ENCODE measurements around the gene GAP43. TPM values are rescaled to one million over a fixed set of nuclear protein-coding genes. Genes with fewer than 3 reads are reported as not detected.

Gene GAP43
- total and polyA plus RNA-seq, 2 of the 13 experiments (the other 11 are each of a cell fraction or from before 2014, with no cell fraction given): not detected

DNA sequence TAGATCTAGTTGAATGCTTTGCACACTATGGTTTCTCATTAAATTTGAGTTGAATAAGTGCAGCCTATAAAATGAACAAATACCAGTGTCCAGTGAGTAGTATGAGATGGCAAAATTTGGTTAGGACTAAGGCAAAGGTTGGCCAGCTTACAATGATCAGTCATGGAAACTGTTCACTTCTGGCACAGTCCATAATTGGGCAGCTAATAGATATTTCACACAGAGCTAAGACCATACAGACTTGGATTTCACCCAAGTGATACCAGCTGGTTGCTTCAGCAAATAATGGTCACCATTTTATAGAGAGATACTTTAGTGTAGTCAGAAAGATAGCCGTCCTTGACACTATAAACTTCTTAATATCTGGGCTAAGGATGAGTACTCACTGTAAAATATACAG is 15.7 kb downstream of the GAP43 start:
- in situ Hi-C loops (cut with HindIII; ENCODE audit: extremely low pct_ligation_motif_present, low pct_unique_long_range_greater_than_20kb): no loop called here
- Histone ChIP-seq H3K9me3 (ENCODE audit: low read length) (no peaks in the 10 kb centered on the region), H3K27me3 (ENCODE audit: control insufficient read depth in 1 of 2, insufficient read depth in 2 of 2, low read length in 2 of 2) (no peaks in the 10 kb centered on the region), H3K4me1 (ENCODE audit: insufficient read depth, low read length) (no peaks in the 10 kb centered on the region), H3K9ac (ENCODE audit: insufficient read depth, low read depth, low read length) (no peak overlapping the region), H3K27ac (ENCODE audit: extremely low read length, insufficient read depth, low read length) (no peak overlapping the region), H3K4me3 (replicated peaks in 1 of 3; ENCODE audit: insufficient read depth in 1 of 3, low read depth in 2 of 3, low read length in 3 of 3) (no peak overlapping the region), H3K36me3 (replicated peaks in 1 of 2; ENCODE audit: control insufficient read depth in 1 of 2, insufficient read depth in 2 of 2, low read length in 2 of 2) (no peaks in the 10 kb centered on the region), H3K79me2 (ENCODE audit: insufficient read depth, low read length) (no peaks in the 10 kb centered on the region), H2AFZ (ENCODE audit: low read length) (no peak overlapping the region), H3K4me2 (ENCODE audit: low read depth, low read length) (no peak overlapping the region), H4K20me1 (ENCODE audit: insufficient read depth, low read length) (no peaks in the 10 kb centered on the region)
- ChIA-PET CTCF (ENCODE audit: low intra/inter-chr PET ratio, low total read pairs) (no interaction called here), POLR2A (no interaction called here)
- 17% methylated on average over 1 of the region's 1 CpG for WGBS (ENCODE audit: low lambda C conversion rate)
- intact Hi-C loops (cut with micrococcal nuclease; ENCODE audit: unreplicated experiment): no loop called here
- DNase-seq (ENCODE audit: low spot score) (no peak), FAIRE-seq (no peak), ATAC-seq (no peak)
- no TSS peak for BruUV-seq (replicated peaks)
- TF ChIP-seq, protein P1, sequence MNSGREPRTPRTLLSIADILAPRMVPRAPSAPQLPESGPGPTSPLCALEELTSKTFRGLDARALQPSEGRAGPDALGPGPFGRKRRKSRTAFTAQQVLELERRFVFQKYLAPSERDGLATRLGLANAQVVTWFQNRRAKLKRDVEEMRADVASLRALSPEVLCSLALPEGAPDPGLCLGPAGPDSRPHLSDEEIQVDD (CRISPR knock-in tag; IDR thresholded peaks at IDR 0.05; ENCODE audit: borderline replicate concordance): no peak
- TF ChIP-seq ZSCAN20 (CRISPR knock-in tag; IDR thresholded peaks at IDR 0.05; ENCODE audit: borderline replicate concordance) (no peak), HMG20B (CRISPR knock-in tag; conservative IDR thresholded peaks at IDR 0.05) (no peak), ZFP36L1 (CRISPR knock-in tag; IDR thresholded peaks at IDR 0.05) (no peak), KLF13 (CRISPR knock-in tag; IDR thresholded peaks at IDR 0.05) (no peak), ZBTB8A (CRISPR knock-in tag; IDR thresholded peaks at IDR 0.05; ENCODE audit: borderline replicate concordance, low read depth) (no peak), NFRKB (IDR thresholded peaks at IDR 0.05) (no peak), ZNF557 (CRISPR knock-in tag; IDR thresholded peaks at IDR 0.05) (no peak), HNF4A (CRISPR knock-in tag; IDR thresholded peaks at IDR 0.05) (no peak), RNF2 (conservative IDR thresholded peaks at IDR 0.05; ENCODE audit: low read depth) (no peak), MAFK (conservative IDR thresholded peaks at IDR 0.05 in 1 of 2, IDR thresholded peaks at IDR 0.05 in 1 of 2; ENCODE audit: low read length in 2 of 2) (no peak)
- TF ChIP-seq, protein P2, sequence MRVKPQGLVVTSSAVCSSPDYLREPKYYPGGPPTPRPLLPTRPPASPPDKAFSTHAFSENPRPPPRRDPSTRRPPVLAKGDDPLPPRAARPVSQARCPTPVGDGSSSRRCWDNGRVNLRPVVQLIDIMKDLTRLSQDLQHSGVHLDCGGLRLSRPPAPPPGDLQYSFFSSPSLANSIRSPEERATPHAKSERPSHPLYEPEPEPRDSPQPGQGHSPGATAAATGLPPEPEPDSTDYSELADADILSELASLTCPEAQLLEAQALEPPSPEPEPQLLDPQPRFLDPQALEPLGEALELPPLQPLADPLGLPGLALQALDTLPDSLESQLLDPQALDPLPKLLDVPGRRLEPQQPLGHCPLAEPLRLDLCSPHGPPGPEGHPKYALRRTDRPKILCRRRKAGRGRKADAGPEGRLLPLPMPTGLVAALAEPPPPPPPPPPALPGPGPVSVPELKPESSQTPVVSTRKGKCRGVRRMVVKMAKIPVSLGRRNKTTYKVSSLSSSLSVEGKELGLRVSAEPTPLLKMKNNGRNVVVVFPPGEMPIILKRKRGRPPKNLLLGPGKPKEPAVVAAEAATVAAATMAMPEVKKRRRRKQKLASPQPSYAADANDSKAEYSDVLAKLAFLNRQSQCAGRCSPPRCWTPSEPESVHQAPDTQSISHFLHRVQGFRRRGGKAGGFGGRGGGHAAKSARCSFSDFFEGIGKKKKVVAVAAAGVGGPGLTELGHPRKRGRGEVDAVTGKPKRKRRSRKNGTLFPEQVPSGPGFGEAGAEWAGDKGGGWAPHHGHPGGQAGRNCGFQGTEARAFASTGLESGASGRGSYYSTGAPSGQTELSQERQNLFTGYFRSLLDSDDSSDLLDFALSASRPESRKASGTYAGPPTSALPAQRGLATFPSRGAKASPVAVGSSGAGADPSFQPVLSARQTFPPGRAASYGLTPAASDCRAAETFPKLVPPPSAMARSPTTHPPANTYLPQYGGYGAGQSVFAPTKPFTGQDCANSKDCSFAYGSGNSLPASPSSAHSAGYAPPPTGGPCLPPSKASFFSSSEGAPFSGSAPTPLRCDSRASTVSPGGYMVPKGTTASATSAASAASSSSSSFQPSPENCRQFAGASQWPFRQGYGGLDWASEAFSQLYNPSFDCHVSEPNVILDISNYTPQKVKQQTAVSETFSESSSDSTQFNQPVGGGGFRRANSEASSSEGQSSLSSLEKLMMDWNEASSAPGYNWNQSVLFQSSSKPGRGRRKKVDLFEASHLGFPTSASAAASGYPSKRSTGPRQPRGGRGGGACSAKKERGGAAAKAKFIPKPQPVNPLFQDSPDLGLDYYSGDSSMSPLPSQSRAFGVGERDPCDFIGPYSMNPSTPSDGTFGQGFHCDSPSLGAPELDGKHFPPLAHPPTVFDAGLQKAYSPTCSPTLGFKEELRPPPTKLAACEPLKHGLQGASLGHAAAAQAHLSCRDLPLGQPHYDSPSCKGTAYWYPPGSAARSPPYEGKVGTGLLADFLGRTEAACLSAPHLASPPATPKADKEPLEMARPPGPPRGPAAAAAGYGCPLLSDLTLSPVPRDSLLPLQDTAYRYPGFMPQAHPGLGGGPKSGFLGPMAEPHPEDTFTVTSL (CRISPR knock-in tag; IDR thresholded peaks at IDR 0.05; ENCODE audit: borderline replicate concordance): no peak
- TF ChIP-seq, protein P3, sequence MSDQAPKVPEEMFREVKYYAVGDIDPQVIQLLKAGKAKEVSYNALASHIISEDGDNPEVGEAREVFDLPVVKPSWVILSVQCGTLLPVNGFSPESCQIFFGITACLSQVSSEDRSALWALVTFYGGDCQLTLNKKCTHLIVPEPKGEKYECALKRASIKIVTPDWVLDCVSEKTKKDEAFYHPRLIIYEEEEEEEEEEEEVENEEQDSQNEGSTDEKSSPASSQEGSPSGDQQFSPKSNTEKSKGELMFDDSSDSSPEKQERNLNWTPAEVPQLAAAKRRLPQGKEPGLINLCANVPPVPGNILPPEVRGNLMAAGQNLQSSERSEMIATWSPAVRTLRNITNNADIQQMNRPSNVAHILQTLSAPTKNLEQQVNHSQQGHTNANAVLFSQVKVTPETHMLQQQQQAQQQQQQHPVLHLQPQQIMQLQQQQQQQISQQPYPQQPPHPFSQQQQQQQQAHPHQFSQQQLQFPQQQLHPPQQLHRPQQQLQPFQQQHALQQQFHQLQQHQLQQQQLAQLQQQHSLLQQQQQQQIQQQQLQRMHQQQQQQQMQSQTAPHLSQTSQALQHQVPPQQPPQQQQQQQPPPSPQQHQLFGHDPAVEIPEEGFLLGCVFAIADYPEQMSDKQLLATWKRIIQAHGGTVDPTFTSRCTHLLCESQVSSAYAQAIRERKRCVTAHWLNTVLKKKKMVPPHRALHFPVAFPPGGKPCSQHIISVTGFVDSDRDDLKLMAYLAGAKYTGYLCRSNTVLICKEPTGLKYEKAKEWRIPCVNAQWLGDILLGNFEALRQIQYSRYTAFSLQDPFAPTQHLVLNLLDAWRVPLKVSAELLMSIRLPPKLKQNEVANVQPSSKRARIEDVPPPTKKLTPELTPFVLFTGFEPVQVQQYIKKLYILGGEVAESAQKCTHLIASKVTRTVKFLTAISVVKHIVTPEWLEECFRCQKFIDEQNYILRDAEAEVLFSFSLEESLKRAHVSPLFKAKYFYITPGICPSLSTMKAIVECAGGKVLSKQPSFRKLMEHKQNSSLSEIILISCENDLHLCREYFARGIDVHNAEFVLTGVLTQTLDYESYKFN (CRISPR knock-in tag; conservative IDR thresholded peaks at IDR 0.05): no peak
- TF ChIP-seq, protein P4, sequence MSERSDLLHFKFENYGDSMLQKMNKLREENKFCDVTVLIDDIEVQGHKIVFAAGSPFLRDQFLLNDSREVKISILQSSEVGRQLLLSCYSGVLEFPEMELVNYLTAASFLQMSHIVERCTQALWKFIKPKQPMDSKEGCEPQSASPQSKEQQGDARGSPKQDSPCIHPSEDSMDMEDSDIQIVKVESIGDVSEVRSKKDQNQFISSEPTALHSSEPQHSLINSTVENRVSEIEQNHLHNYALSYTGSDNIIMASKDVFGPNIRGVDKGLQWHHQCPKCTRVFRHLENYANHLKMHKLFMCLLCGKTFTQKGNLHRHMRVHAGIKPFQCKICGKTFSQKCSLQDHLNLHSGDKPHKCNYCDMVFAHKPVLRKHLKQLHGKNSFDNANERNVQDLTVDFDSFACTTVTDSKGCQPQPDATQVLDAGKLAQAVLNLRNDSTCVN (CRISPR knock-in tag; IDR thresholded peaks at IDR 0.05; ENCODE audit: borderline replicate concordance): no peak
